Esophagus muscularis mucosa (tissue), 3 donors: ENCODE results near the gene EXOSC6.
"Not testable (repeated sequence)": the region's sequence is repeated elsewhere in the genome, so short reads cannot be mapped to it uniquely, and the experiment has no call there.

ENCODE experiments used
- CTCF ChIP-seq, 3 experiments: fragments of 200-600 bp in 2 of 3; fragments of 450-650 bp in 1 of 3; sonication (generic) in 2 of 3; IDR thresholded peaks; one replicate each; pipeline ENCODE4 v1.5.1; 2017 to 2019; ENCODE audit warnings: antibody characterized with exemption in 3 of 3, mild to moderate bottlenecking in 2 of 3, moderate library complexity in 1 of 3
- POLR2A ChIP-seq: fragments of 450-650 bp; IDR thresholded peaks from one replicate; pipeline ENCODE4 v1.6.1; 2017; ENCODE audit warnings: antibody characterized with exemption, moderate library complexity, mild to moderate bottlenecking, low read depth
- POLR2AphosphoS5 ChIP-seq, 2 donors: sonication (generic); formaldehyde crosslinking; IDR thresholded peaks; one replicate each; pipeline ENCODE4 v1.6.1; 2017; ENCODE audit warnings: antibody characterized with exemption in 2 of 2

GRCh38 chr16:70231831-70232230 lies 19.9 kb downstream of the EXOSC6 start:
- not testable (repeated sequence) for TF ChIP-seq POLR2A; CTCF (IDR thresholded peaks at IDR 0.05); POLR2AphosphoS5 (IDR thresholded peaks at IDR 0.05)
